ENCODE data around the gene SPOP. TPM values are rescaled to one million over a fixed set of nuclear protein-coding genes. Genes with fewer than 3 reads are reported as not detected.

Gene SPOP
- total RNA-seq, 4 donors from 2014 or later = 27.5 to 57.5 (median 53.5) TPM

DNA sequence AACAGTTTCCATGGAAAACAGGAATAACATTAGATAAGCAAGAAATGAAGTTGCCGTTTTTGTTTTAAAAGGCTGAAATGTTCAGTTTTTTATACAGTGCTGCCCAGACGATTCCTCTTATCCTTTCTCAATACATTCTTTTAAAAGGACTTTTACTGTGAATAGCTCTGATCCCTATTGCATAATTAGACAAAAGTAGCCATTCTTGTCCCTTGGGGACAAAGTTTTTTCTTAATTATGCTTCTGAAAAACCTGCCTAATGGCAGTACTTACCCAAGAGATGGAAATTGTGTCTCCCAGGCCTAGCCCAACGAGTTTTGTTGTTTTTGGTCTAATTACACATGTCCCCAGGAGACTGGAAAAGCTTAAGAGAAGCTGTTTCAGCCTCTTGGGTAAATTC lies 74.7 kb downstream of the SPOP start:
- no peak for ATAC-seq
- H3K9me3 ChIP-seq = no peaks in the 10 kb centered on the region
- intact Hi-C loops (cut with DNase I; ENCODE audit: low total_unique reads) = no loop called here
- H3K36me3 ChIP-seq = peaks cover 0 to 90% of the 10 kb centered on the region in 2 donors
- in situ Hi-C loops (cut with MboI; ENCODE audit: low sequenced_read_pairs in 4 of 4) = no loop called here
- peak overlapping the region in 2 of 4 donors; percentile 29 to 57 for H3K27ac ChIP-seq
- H3K4me1 ChIP-seq = peaks cover 0 to 17% of the 10 kb centered on the region in 2 donors
- H3K4me3 ChIP-seq = no peak overlapping the region
- H3K27me3 ChIP-seq = no peaks in the 10 kb centered on the region
- TF ChIP-seq, protein P1, sequence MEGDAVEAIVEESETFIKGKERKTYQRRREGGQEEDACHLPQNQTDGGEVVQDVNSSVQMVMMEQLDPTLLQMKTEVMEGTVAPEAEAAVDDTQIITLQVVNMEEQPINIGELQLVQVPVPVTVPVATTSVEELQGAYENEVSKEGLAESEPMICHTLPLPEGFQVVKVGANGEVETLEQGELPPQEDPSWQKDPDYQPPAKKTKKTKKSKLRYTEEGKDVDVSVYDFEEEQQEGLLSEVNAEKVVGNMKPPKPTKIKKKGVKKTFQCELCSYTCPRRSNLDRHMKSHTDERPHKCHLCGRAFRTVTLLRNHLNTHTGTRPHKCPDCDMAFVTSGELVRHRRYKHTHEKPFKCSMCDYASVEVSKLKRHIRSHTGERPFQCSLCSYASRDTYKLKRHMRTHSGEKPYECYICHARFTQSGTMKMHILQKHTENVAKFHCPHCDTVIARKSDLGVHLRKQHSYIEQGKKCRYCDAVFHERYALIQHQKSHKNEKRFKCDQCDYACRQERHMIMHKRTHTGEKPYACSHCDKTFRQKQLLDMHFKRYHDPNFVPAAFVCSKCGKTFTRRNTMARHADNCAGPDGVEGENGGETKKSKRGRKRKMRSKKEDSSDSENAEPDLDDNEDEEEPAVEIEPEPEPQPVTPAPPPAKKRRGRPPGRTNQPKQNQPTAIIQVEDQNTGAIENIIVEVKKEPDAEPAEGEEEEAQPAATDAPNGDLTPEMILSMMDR (IDR thresholded peaks at IDR 0.05 in 4 of 5, conservative IDR thresholded peaks at IDR 0.05 in 1 of 5) = no peak
- TF ChIP-seq POLR2A (IDR thresholded peaks at IDR 0.05) = no peak
- DNase-seq = no peak

DNA sequence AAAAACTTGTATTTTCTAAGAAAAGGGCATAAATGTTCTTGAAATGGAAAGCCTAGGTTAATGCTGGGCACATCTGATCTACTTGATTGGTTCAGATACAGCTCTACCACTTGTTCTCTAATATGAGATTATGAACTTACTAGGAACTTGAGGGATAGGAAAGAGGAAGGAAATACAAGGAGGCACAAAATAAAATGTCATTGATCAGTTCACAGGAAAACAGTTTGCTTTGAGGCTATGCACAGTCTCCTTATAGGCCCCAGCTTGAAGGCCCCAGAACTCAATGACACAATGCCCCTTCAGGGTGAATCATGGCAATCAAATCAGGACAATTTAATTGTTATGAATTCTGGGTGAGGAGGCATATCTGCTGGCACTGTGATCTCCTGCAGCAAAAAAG lies 75.1 kb downstream of the SPOP start:
- ATAC-seq (no peak), DNase-seq (no peak)
- peaks cover 0 to 91% of the 10 kb centered on the region in 2 donors for H3K36me3 ChIP-seq
- H3K9me3 ChIP-seq = no peaks in the 10 kb centered on the region
- peaks cover 0 to 20% of the 10 kb centered on the region in 2 donors for H3K4me1 ChIP-seq
- no peak for TF ChIP-seq POLR2A (IDR thresholded peaks at IDR 0.05)
- TF ChIP-seq, protein P1 (IDR thresholded peaks at IDR 0.05 in 4 of 5, conservative IDR thresholded peaks at IDR 0.05 in 1 of 5) = no peak
- intact Hi-C loops (cut with DNase I; ENCODE audit: low total_unique reads) = no loop called here
- H3K27ac ChIP-seq = peak overlapping the region in 2 of 4 donors; percentile 0 to 57
- H3K4me3 ChIP-seq = no peak overlapping the region
- in situ Hi-C loops (cut with MboI; ENCODE audit: low sequenced_read_pairs in 4 of 4) = no loop called here
- H3K27me3 ChIP-seq = no peaks in the 10 kb centered on the region

DNA sequence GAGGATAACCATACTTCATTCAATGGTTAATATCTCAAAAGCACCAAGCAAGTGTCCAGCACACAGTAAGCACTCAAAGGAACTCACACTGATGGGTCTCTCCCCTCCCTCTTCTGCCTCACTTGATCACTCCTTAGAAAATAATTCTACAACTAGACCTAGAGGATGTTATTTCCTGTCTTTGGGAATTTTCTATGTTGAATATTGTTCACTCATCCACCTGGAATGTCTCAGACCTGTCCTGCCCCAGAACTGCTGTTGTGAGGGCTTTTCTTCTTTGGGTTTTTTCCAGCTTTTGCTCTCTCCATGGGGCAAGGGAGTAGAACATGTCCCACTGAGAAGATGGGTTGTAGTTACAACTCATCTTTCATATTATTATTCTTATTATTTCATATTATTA lies 76.9 kb downstream of the SPOP start:
- ATAC-seq = no peak
- Histone ChIP-seq H3K27ac (peak overlapping the region in 1 of 4 donors; percentile 63), H3K4me1 (peaks cover 0 to 20% of the 10 kb centered on the region in 2 donors), H3K9me3 (no peaks in the 10 kb centered on the region), H3K4me3 (no peak overlapping the region), H3K36me3 (peaks cover 0 to 89% of the 10 kb centered on the region in 2 donors), H3K27me3 (no peaks in the 10 kb centered on the region)
- TF ChIP-seq POLR2A (IDR thresholded peaks at IDR 0.05) = no peak
- TF ChIP-seq, protein P1 (IDR thresholded peaks at IDR 0.05 in 4 of 5, conservative IDR thresholded peaks at IDR 0.05 in 1 of 5) = no peak
- intact Hi-C loops (cut with DNase I; ENCODE audit: low total_unique reads) = no loop called here
- no peak for DNase-seq
- in situ Hi-C loops (cut with MboI; ENCODE audit: low sequenced_read_pairs in 4 of 4) = no loop called here

DNA sequence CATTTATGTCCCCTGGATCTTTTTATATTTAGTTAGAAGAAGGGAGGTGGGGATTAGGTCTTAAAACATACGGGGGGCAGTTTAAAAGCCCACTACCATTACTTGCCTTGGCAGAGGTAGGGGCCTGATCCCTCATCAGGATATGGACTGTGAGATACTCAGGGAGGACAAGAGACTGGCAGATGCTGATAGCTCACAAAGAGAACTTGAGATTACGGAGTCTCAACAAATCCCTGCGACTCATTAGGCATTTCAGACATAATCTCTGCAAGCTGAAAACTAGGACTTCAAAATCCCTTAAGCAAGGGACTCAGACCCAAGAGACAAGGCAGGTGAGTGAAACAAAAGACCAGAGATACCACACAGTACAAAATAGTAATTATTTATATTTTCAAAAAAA lies 79.0 kb downstream of the SPOP start:
- peaks cover 0 to 20% of the 10 kb centered on the region in 2 donors for H3K4me1 ChIP-seq
- in situ Hi-C loops (cut with MboI; ENCODE audit: low sequenced_read_pairs in 4 of 4) (no loop called here), intact Hi-C loops (cut with DNase I; ENCODE audit: low total_unique reads) (no loop called here)
- no peak for DNase-seq
- H3K27ac ChIP-seq = peak overlapping the region in 1 of 4 donors; percentile 63
- no peak for ATAC-seq
- H3K9me3 ChIP-seq = no peaks in the 10 kb centered on the region
- H3K36me3 ChIP-seq = peaks cover 0 to 73% of the 10 kb centered on the region in 2 donors
- no peaks in the 10 kb centered on the region for H3K27me3 ChIP-seq
- TF ChIP-seq, protein P1 (IDR thresholded peaks at IDR 0.05 in 4 of 5, conservative IDR thresholded peaks at IDR 0.05 in 1 of 5) = no peak
- no peak for TF ChIP-seq POLR2A (IDR thresholded peaks at IDR 0.05)
- H3K4me3 ChIP-seq = no peak overlapping the region

All from gastrocnemius medialis (tissue), 4 donors.